MM.1S (cell line): Measurements from ENCODE around the gene CHST15.
A peak's percentile ranks its signal among the peaks of the same experiment; 100 is the strongest.

Experiments
- DNase-seq: peaks from one replicate; pipeline ENCODE4 v3.0.0-alpha.2; 2015
- H2AFZ ChIP-seq: fragments of 300-600 bp; sonication (generic); 2 replicates; pipeline ENCODE4 v1.6.0; 2016; ENCODE audit warnings: antibody characterized with exemption, low read length
- H3F3A ChIP-seq: fragments of 300-600 bp; sonication (generic); 2 replicates; pipeline ENCODE4 v1.6.1; 2016; ENCODE audit warnings: mild to moderate bottlenecking, antibody characterized with exemption, low read length, moderate library complexity, mixed read lengths; ENCODE audit not compliant: insufficient read depth
- H3K27ac ChIP-seq: fragments of 300-600 bp; sonication (generic); 2 replicates; pipeline ENCODE4 v1.5.1; 2016; ENCODE audit warnings: mild to moderate bottlenecking, low read length
- H3K27me3 ChIP-seq: fragments of 300-600 bp; sonication (generic); replicated peaks from 2 replicates; pipeline ENCODE4 v1.6.0; 2016; ENCODE audit warnings: low read length; ENCODE audit not compliant: insufficient read depth
- H3K36me3 ChIP-seq: fragments of 300-600 bp; sonication (generic); replicated peaks from 2 replicates; pipeline ENCODE4 v1.6.1; 2016; ENCODE audit warnings: mild to moderate bottlenecking, low read length, mixed read lengths; ENCODE audit not compliant: insufficient read depth
- H3K4me1 ChIP-seq: fragments of 300-600 bp; sonication (generic); 2 replicates; pipeline ENCODE4 v1.6.1; 2016; ENCODE audit warnings: low read length, mixed read lengths
- H3K4me2 ChIP-seq: fragments of 300-600 bp; sonication (generic); 2 replicates; pipeline ENCODE4 v1.6.0; 2016; ENCODE audit warnings: low read depth, low read length
- H3K4me3 ChIP-seq: fragments of 300-600 bp; sonication (generic); 2 replicates; pipeline ENCODE4 v1.5.1; 2016; ENCODE audit warnings: low read length, mixed read lengths
- H3K79me2 ChIP-seq: fragments of 300-600 bp; sonication (generic); 2 replicates; pipeline ENCODE4 v1.6.1; 2016; ENCODE audit warnings: mixed run types, low read length, mixed read lengths
- H3K9ac ChIP-seq: fragments of 300-600 bp; sonication (generic); 2 replicates; pipeline ENCODE4 v1.6.1; 2016; ENCODE audit warnings: low read length, mixed read lengths
- H3K9me2 ChIP-seq: fragments of 300-600 bp; sonication (generic); replicated peaks from 2 replicates; pipeline ENCODE4 v1.6.1; 2016; ENCODE audit warnings: mild to moderate bottlenecking, low read length, mixed read lengths; ENCODE audit not compliant: insufficient read depth
- H3K9me3 ChIP-seq: fragments of 300-600 bp; sonication (generic); replicated peaks from 2 replicates; pipeline ENCODE4 v1.6.1; 2016; ENCODE audit warnings: mild to moderate bottlenecking, low read length, mixed read lengths; ENCODE audit not compliant: insufficient read depth
- H4K20me1 ChIP-seq: fragments of 300-600 bp; sonication (generic); 2 replicates; pipeline ENCODE4 v1.6.1; 2016; ENCODE audit warnings: mild to moderate bottlenecking, low read length, moderate library complexity, mixed read lengths; ENCODE audit not compliant: insufficient read depth
- EZH2 ChIP-seq: fragments of 300-600 bp; sonication (generic); optimal IDR thresholded peaks from 2 replicates; pipeline ENCODE3; 2017; ENCODE audit warnings: low read depth, mild to moderate bottlenecking, antibody characterized with exemption, low read length, mixed read lengths
- EZH2phosphoT487 ChIP-seq: fragments of 300-600 bp; sonication (generic); IDR thresholded peaks from 2 replicates; pipeline ENCODE4 v1.6.1; 2018; ENCODE audit warnings: antibody characterized with exemption, low read length
- TF ChIP-seq, protein P1 (sequence below): fragments of 300-600 bp; sonication (generic); IDR thresholded peaks from 2 replicates; pipeline ENCODE4 v1.5.1; 2016; ENCODE audit warnings: antibody characterized with exemption, low read length, mixed read lengths

The CHST15 gene

GRCh38 chr10:124043310-124044142 is 49.9 kb downstream of the CHST15 start:
- no peak overlapping the region for H3K9ac ChIP-seq
- H2AFZ ChIP-seq = no peak overlapping the region
- peaks cover 34% of the 10 kb centered on the region for H3K36me3 ChIP-seq
- peaks cover 56% of the 10 kb centered on the region for H3K4me1 ChIP-seq
- no peak overlapping the region for H3K4me3 ChIP-seq
- H3K27me3 ChIP-seq = no peaks in the 10 kb centered on the region
- H3K79me2 ChIP-seq = peaks cover 98% of the 10 kb centered on the region
- peaks cover 22% of the 10 kb centered on the region for H3F3A ChIP-seq
- H3K27ac ChIP-seq = peak overlapping the region; percentile 42; the same call in 1 of the 2 replicates
- no peaks in the 10 kb centered on the region; the same call in 1 of the 2 replicates for H4K20me1 ChIP-seq
- H3K9me3 ChIP-seq = no peaks in the 10 kb centered on the region
- TF ChIP-seq, protein P1, sequence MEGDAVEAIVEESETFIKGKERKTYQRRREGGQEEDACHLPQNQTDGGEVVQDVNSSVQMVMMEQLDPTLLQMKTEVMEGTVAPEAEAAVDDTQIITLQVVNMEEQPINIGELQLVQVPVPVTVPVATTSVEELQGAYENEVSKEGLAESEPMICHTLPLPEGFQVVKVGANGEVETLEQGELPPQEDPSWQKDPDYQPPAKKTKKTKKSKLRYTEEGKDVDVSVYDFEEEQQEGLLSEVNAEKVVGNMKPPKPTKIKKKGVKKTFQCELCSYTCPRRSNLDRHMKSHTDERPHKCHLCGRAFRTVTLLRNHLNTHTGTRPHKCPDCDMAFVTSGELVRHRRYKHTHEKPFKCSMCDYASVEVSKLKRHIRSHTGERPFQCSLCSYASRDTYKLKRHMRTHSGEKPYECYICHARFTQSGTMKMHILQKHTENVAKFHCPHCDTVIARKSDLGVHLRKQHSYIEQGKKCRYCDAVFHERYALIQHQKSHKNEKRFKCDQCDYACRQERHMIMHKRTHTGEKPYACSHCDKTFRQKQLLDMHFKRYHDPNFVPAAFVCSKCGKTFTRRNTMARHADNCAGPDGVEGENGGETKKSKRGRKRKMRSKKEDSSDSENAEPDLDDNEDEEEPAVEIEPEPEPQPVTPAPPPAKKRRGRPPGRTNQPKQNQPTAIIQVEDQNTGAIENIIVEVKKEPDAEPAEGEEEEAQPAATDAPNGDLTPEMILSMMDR = no peak
- no peak for TF ChIP-seq EZH2phosphoT487
- no peak for TF ChIP-seq EZH2
- DNase-seq = peak; percentile 65
- no peaks in the 10 kb centered on the region for H3K9me2 ChIP-seq
- H3K4me2 ChIP-seq = peak overlapping the region; percentile 30; the same call in 1 of the 2 replicates

- peaks cover 27% of the 10 kb centered on the region for H3F3A ChIP-seq
- no peaks in the 10 kb centered on the region for H3K27me3 ChIP-seq
- no peak overlapping the region for H3K4me3 ChIP-seq
- TF ChIP-seq, protein P1 = no peak
- no peak for TF ChIP-seq EZH2phosphoT487
- TF ChIP-seq EZH2 = no peak
- H3K36me3 ChIP-seq = peaks cover 37% of the 10 kb centered on the region
- DNase-seq = no peak
- peaks cover 94% of the 10 kb centered on the region for H3K79me2 ChIP-seq
- H3K9me2 ChIP-seq = no peaks in the 10 kb centered on the region
- H3K4me1 ChIP-seq = peaks cover 59% of the 10 kb centered on the region
- H4K20me1 ChIP-seq = no peaks in the 10 kb centered on the region; the same call in 1 of the 2 replicates
- no peak overlapping the region for H2AFZ ChIP-seq
- H3K27ac ChIP-seq = peak overlapping the region; percentile 42; the same call in 1 of the 2 replicates
- no peak overlapping the region for H3K9ac ChIP-seq
- no peak overlapping the region for H3K4me2 ChIP-seq
- no peaks in the 10 kb centered on the region for H3K9me3 ChIP-seq
Observed at GRCh38 chr10:124042656-124043309, 50.6 kb downstream of the CHST15 start.

DNA sequence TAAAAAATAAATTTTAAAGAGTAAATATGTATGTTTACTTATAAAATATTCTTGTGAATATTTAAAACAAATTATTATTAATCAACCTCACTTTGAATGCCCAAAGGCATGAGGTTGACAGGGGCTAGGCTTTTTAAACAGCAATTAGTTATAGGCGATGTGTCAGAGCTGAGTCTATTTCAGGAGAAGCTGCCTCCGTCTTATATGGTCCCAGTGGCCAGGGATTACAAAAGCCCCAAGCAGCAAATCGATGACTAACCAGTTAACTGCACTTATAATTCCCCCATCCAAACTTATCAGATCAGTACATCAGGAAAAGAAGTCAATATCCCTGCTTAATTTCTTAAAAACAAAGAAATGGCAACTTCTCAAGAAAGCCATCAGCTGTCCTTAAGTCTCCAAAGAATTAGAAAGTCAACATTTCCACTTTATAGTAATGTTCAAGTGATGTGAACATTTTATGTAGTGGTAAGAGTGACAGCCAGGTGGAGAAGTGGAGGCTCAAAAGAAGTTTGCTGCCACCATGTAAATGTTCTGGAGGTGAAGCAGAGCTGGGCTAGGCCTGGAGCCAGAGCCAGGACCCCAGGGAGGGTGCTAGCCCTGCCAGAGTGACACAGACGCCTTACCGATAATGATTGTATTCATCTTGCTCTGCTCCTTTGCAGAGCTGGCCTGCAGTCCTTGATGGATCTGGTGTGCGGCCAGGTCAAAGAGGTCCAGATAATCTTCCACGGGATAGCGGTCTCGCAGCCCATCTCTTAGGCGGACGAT is 51.5 kb downstream of the CHST15 start:
- Histone ChIP-seq H3K79me2 (peaks cover 94% of the 10 kb centered on the region), H3K4me1 (peaks cover 68% of the 10 kb centered on the region), H3K4me3 (no peak overlapping the region), H3K27ac (no peak overlapping the region), H3F3A (peaks cover 32% of the 10 kb centered on the region), H2AFZ (no peak overlapping the region), H3K4me2 (no peak overlapping the region), H3K9me3 (no peaks in the 10 kb centered on the region), H4K20me1 (no peaks in the 10 kb centered on the region; the same call in 1 of the 2 replicates), H3K9me2 (no peaks in the 10 kb centered on the region), H3K9ac (no peak overlapping the region), H3K36me3 (peaks cover 41% of the 10 kb centered on the region), H3K27me3 (no peaks in the 10 kb centered on the region)
- no peak for DNase-seq
- TF ChIP-seq, protein P1 = no peak
- no peak for TF ChIP-seq EZH2
- TF ChIP-seq EZH2phosphoT487 = no peak
